Activated CD4-positive, alpha-beta T cell treated with anti-CD3 and anti-CD28 coated beads, Interleukin-2, amount 10 ng/mL, durations not matched to agents 7 days and 5 days (primary cell): ENCODE measurements around the gene MRPL43. TPM values are rescaled to one million over a fixed set of nuclear protein-coding genes. Genes with fewer than 3 reads are reported as not detected.

Experiments
- CTCF ChIA-PET: fragments of 350-600 bp; sonication (Branson Sonifier 250); formaldehyde crosslinking; loops from one replicate; lab custom pipeline; 2021; ENCODE audit warnings: antibody characterized with exemption; lab: Charles Lee
- POLR2A ChIA-PET: fragments of 350-600 bp; sonication (Branson Sonifier 250); formaldehyde crosslinking; loops from one replicate; lab custom pipeline; 2021; ENCODE audit warnings: antibody characterized with exemption; lab: Charles Lee
- DNase-seq: peaks from one replicate; pipeline ENCODE4 v3.0.0-alpha.2; 2020
- H3K27ac Mint-ChIP-seq: one replicate; pipeline ENCODE4 v1.8.0; 2021; ENCODE audit warnings: mild to moderate bottlenecking, moderate library complexity, mixed read lengths
- H3K27me3 Mint-ChIP-seq: one replicate; pipeline ENCODE4 v1.8.0; 2021; ENCODE audit warnings: mixed read lengths
- H3K36me3 Mint-ChIP-seq: one replicate; pipeline ENCODE4 v1.8.0; 2021; ENCODE audit warnings: low read depth, mixed read lengths
- H3K4me1 Mint-ChIP-seq: one replicate; pipeline ENCODE4 v1.8.0; 2021; ENCODE audit warnings: mixed read lengths
- H3K4me3 Mint-ChIP-seq: one replicate; pipeline ENCODE4 v1.8.0; 2021; ENCODE audit warnings: mild to moderate bottlenecking, moderate library complexity, mixed read lengths
- H3K9me3 Mint-ChIP-seq: one replicate; pipeline ENCODE4 v1.8.0; 2021; ENCODE audit warnings: mixed read lengths
- total RNA-seq, 2 experiments: library from RNA; stranded (reverse); gene quantifications; one replicate each; pipeline ENCODE4 v1.2.3, GENCODE V29; 2021

MRPL43 gene
- total RNA-seq, 2 experiments from 2014 or later, result 55.9 to 57.0 TPM

DNA sequence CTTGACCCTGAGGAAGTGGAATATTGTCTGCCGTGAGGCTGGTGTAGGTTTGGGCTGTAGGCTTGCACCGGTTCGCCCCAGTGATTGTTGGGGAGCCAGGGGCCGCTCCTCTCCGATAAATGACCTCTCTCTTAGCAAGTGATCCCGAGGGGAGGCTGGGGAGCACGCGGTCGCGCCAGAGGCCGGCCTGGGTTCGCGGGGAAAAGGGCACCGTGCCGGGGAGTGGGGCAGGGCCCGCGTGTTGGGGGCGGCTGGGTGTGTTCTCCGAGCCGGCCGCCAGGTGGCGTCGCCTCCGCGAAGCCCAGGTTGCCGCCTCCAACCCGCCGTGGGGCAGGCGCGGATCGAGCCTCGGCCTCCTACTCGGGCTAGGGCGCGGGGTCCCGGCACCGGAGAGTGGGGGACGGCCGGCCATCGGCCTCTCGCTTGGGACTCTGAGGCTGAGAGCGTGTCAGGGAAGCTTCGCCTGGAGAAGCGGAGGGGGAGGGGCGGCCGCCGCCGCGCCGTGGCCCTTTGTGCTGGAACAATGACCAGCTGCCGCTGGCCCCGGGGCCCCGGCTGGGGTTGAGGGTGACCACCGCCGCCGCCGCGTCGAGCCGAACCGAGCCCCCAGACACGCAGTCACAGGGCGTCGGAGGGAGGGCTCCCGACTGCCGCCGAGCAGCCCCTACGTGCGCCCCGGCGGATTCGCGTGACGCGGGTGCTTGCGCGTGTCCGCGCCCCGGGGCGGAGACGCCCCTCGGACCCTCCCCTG is 11.9 kb upstream of the MRPL43 start:
- CTCF ChIA-PET, result interaction anchor here (0.7 to 12.7 kb wide), 12 partner anchors 8 to 85 kb away, joined by 3 to 111 read pairs (median 3); partner anchors contain the start of genes PDZD7 and SFXN3
- Mint-ChIP-seq H3K27ac (peak overlapping the region; percentile 88), H3K4me3 (peak overlapping the region; percentile 80), H3K27me3 (peaks cover 2% of the 10 kb centered on the region), H3K9me3 (no peaks in the 10 kb centered on the region), H3K4me1 (peaks cover 27% of the 10 kb centered on the region), H3K36me3 (peaks cover 2% of the 10 kb centered on the region)
- peak; percentile 73 for DNase-seq
- POLR2A ChIA-PET, result no interaction called here

DNA sequence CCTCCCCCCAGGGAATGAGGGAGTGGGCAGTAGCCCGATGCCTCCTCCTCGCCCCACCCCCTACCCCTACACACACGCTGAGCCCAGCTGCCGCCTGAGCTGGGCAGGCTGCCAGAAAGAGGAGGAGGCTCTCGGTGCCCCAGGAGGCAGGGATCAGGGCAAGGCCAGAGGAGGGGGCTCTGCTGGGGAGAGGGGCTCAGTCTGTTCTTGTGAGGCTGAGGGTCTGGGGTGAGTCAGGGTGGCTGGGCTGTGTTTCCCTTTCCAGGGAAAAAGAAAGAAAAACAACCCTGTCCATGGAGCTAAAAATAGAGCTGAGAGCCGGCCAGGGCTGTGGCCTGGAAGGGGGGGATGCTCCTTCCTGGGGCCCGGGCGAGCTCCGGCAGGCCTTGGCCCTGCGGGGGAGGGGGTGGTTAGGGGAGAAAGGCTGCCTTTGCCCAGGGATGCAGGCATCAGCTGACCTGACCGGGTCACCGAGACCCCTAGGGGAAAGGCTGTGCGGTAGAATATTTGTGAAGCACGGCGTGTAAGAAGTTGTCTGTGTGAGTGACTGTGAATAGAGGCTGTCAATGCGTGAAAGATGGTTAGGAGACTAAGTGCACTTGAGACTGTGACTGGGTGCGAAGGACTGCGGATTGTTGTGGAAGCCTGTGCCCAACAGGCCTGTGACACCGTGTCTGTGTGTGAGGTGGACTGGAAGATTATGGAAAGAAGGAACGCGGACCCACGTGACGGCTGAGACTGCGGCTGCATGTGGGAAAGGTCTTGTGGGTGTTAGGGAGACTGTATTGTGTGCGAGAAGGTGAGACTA is 11.1 kb upstream of the MRPL43 start:
- Mint-ChIP-seq H3K27me3 (peaks cover 2% of the 10 kb centered on the region), H3K9me3 (no peaks in the 10 kb centered on the region), H3K4me1 (peaks cover 27% of the 10 kb centered on the region), H3K4me3 (peak overlapping the region; percentile 80), H3K27ac (peak overlapping the region; percentile 88), H3K36me3 (peaks cover 2% of the 10 kb centered on the region)
- ChIA-PET POLR2A (no interaction called here), CTCF (interaction anchor here (0.5 to 12.7 kb wide), 18 partner anchors 9 to 473 kb away, joined by 3 to 111 read pairs (median 4); partner anchors contain the start of genes PDZD7, SFXN3 and SLF2)
- DNase-seq, result peak; percentile 65

DNA sequence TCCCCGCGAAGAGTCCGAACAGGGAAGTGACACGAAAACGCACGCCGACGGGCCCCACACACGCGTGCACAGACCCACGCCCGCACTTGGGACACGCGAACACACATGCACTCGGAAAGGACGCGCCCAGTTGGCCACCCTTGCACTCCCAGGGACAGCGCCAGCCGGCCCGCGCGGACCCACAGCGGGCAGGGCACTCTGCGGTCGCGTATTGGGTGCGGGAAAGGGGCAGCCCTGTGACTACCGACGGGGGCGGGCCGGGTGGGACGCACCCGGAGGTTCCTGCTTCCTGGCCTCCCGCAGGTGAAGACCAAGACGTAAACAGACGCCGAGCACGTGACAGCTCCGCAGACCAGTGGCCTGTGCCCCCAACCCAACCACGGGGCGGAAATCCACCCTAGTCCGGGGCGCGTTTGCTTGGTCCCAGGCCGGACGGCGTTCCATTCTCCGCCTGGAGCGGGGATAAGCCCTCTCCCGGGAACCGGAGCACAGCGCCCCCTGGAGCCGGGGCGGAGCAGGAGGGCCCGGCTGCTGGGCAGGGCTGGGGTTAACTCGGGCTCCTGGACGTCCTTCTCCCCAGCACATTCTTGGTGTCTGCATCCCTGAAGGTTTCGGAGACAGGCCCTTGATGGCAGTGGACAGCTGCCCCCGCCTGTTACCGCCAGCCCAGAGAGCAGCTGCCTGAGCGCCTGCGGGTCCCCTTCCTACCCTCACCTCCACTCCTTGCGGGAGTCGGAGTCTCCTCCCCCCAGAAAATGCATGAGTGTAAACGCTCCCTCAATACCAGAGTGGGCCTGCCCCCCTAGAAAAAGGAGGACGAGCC is 10.3 kb upstream of the MRPL43 start:
- Mint-ChIP-seq H3K36me3 (peaks cover 2% of the 10 kb centered on the region), H3K9me3 (no peaks in the 10 kb centered on the region), H3K4me3 (peak overlapping the region; percentile 80), H3K27ac (peak overlapping the region; percentile 95), H3K4me1 (peaks cover 27% of the 10 kb centered on the region), H3K27me3 (peaks cover 2% of the 10 kb centered on the region)
- ChIA-PET CTCF (interaction anchor here (0.5 to 12.7 kb wide), 20 partner anchors 9 to 472 kb away, joined by 3 to 111 read pairs (median 4); partner anchors contain the start of genes KAZALD1, PDZD7, SFXN3 and SLF2), POLR2A (no interaction called here)
- DNase-seq, result peak; percentile 69

DNA sequence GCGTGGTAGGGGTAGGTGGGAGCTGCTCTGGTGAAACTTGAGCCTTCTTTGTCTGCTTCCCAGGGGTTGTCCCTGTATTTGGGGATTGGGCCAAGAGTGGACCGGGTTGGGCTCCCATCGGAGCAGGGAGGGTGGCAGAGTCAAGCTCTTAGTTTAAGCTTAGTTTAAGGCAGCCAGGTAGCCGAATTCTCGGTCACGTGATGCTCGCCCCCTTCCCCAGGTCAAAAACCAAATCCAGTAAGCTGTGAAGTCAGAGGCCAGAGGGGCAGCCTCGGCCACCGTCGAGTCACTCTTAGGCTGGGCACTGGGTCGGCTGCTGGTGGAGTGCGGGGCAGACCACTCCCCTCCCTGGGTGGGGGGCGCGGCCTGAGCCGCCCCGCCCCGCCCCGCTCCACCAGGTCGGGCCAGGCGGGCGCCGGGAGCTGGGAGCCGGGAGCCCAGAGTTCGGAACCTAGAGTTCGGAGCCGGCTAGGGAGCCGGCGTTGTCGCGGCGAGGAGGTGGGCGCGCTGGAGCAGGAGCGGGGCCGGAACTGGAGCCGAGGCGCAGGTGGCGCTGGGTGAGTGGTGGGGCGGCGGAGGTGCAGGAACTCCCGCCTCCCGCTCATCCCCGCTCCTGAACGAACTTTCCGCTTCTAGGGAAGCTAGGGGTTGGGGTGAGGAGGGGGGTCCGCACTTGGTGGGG is 9.5 kb upstream of the MRPL43 start:
- H3K4me3 Mint-ChIP-seq, result peak overlapping the region; percentile 80
- peak; percentile 43 for DNase-seq
- H3K27me3 Mint-ChIP-seq, result peaks cover 2% of the 10 kb centered on the region
- peak overlapping the region; percentile 95 for H3K27ac Mint-ChIP-seq
- POLR2A ChIA-PET, result no interaction called here
- H3K4me1 Mint-ChIP-seq, result peaks cover 27% of the 10 kb centered on the region
- CTCF ChIA-PET, result interaction anchor here (0.8 to 12.7 kb wide), 13 partner anchors 8 to 64 kb away, joined by 3 to 111 read pairs (median 5); partner anchors contain the start of genes KAZALD1, PDZD7 and SFXN3
- peaks cover 3% of the 10 kb centered on the region for H3K36me3 Mint-ChIP-seq
- H3K9me3 Mint-ChIP-seq, result no peaks in the 10 kb centered on the region

DNA sequence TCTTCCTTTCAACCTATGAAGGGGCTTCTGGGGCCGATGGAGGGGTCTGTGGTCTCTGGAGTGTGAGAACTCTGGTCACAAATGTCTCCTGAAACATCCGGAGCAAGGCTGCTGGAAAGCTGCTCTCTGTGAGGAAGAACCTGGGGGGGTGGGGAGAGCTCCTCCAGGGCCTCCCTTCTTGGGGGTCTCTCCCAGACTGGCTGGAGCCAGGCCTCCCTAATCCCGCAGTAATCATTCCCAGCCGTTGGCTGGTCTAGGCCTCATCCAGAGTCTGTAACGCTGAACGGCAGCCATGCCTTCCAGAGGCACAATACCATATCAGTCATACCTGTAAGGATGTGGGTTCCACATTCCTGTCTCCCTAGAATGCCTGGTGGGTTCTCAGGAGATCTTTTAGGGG is 7.9 kb upstream of the MRPL43 start:
- H3K4me3 Mint-ChIP-seq, result no peak overlapping the region
- no peak overlapping the region for H3K27ac Mint-ChIP-seq
- peaks cover 14% of the 10 kb centered on the region for H3K36me3 Mint-ChIP-seq
- POLR2A ChIA-PET, result no interaction called here
- peaks cover 28% of the 10 kb centered on the region for H3K4me1 Mint-ChIP-seq
- H3K27me3 Mint-ChIP-seq, result no peaks in the 10 kb centered on the region
- CTCF ChIA-PET, result interaction anchor here (1.5 to 12.7 kb wide), 2 partner anchors 21 to 32 kb away, joined by 3 to 111 read pairs; no protein-coding TSS in a partner anchor
- DNase-seq, result no peak
- no peaks in the 10 kb centered on the region for H3K9me3 Mint-ChIP-seq

DNA sequence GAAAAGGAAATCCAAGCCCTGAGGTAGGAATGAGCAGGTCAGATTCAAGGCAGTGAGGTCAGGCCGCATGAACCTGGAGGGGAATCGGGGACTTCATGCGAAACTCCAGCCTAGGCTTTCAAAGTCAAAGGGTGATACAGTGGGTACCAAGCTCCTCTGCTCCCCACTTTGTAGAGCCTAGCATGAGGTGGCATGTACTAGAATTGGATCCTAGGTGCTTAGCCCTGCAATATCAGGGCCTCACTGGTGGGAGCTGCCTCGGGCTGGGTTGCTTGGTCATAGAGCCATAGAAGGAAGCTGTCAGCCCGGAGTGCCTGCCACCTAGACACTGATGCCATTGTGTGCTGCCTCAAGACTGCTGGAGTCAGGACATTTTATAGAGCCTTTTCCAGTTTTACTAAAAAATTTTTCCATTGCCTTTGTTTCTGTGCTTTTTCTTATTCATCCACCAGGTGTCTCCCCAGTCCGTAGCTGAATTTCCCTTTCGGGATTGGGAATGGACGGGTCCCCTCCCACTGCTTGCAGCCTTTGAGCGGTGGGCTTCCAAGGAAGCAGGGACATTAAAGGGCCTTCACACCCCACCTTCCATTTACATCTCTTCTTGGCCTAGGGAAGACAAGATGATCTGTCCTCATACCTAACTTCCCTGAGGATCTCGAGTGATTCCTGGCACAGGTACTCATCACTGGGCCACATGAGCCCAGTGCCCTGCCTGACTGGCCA is 6.8 kb upstream of the MRPL43 start:
- Mint-ChIP-seq H3K4me1 (peaks cover 29% of the 10 kb centered on the region), H3K27ac (peak overlapping the region; percentile 66), H3K27me3 (no peaks in the 10 kb centered on the region), H3K4me3 (no peak overlapping the region), H3K36me3 (peaks cover 16% of the 10 kb centered on the region), H3K9me3 (no peaks in the 10 kb centered on the region)
- DNase-seq, result no peak
- ChIA-PET POLR2A (no interaction called here), CTCF (interaction anchor here (0.8 kb wide), 1 partner anchor 82 kb away, joined by 3 read pairs; the partner anchor contains the start of gene SLF2)

DNA sequence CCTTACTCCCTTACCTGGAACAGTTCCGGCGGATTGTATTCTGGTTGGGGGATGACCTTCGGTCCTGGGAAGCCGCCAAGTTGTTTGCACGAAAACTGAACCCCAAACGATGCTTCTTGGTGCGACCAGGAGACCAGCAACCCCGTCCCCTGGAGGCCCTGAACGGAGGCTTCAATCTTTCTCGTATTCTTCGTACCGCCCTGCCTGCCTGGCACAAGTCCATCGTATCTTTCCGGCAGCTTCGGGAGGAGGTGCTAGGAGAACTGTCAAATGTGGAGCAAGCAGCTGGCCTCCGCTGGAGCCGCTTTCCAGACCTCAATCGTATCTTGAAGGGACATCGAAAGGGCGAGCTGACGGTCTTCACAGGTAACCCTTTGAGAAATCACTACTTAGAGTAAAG is 1.8 kb upstream of the MRPL43 start:
- no peak overlapping the region for H3K27ac Mint-ChIP-seq
- no peaks in the 10 kb centered on the region for H3K27me3 Mint-ChIP-seq
- H3K4me1 Mint-ChIP-seq, result peaks cover 42% of the 10 kb centered on the region
- peaks cover 23% of the 10 kb centered on the region for H3K36me3 Mint-ChIP-seq
- POLR2A ChIA-PET, result no interaction called here
- DNase-seq, result no peak
- CTCF ChIA-PET, result interaction anchor here (1.6 to 1.9 kb wide), 2 partner anchors 8 to 22 kb away, joined by 3 to 14 read pairs; no protein-coding TSS in a partner anchor
- H3K4me3 Mint-ChIP-seq, result no peak overlapping the region
- H3K9me3 Mint-ChIP-seq, result no peaks in the 10 kb centered on the region

DNA sequence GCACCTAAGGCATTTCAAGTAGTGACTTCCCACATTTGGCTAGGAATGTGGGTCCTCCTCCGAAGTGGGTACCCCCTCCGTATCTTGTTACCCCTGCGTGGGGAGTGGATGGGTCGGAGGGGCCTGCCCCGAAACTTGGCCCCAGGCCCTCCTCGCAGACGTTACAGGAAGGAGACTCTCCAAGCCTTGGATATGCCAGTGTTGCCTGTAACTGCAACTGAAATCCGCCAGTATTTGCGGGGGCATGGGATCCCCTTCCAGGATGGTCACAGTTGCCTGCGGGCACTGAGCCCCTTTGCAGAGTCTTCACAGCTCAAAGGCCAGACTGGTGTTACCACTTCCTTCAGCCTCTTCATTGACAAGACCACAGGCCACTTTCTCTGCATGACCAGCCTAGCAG is 869 bp upstream of the MRPL43 start:
- Mint-ChIP-seq H3K36me3 (peaks cover 23% of the 10 kb centered on the region), H3K27ac (peak overlapping the region; percentile 83), H3K9me3 (no peaks in the 10 kb centered on the region), H3K4me3 (peak overlapping the region; percentile 89), H3K27me3 (no peaks in the 10 kb centered on the region), H3K4me1 (peaks cover 42% of the 10 kb centered on the region)
- ChIA-PET CTCF (interaction anchor here (1.6 to 1.9 kb wide), 2 partner anchors 9 to 21 kb away, joined by 3 to 14 read pairs; no protein-coding TSS in a partner anchor), POLR2A (no interaction called here)
- no peak for DNase-seq

DNA sequence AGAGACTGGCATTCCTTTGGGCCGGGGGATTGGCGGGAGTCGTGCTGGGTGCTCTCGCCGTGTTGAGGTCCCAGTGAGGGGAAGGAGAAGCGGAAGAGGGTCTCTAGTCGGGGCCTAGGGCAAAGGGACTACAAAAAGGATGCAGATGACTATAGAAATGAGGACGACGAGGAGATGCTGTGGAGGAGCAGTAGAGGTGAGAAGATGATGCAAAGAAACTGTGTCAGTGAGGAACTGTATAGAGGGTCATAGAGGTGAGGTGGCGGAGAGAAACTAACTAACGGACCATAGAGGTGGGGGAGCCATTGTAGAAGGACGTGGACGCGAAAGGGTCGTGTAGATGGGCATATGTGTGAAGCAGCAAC is 370 bp upstream of the MRPL43 start:
- no peaks in the 10 kb centered on the region for H3K27me3 Mint-ChIP-seq

DNA sequence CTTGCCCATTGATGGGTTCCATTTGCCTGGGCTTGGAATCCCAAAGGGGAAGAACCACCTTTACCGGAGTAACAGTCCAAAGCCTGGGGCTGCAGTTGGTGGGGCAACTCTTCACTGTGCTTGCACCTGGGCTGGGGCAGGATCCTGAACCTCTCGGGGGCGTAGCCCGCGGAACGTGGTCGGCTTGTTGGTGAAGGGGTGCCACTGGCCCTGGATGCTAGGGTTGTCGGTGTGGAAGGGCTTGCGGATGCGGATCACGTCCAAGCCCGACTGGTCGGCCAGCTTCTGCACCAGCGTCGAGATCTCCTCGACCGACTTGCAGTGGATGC is 710 bp downstream of the MRPL43 start:
- H3K4me3 Mint-ChIP-seq, result peak overlapping the region; percentile 89
- H3K27me3 Mint-ChIP-seq, result no peaks in the 10 kb centered on the region
- H3K9me3 Mint-ChIP-seq, result no peaks in the 10 kb centered on the region
- peaks cover 42% of the 10 kb centered on the region for H3K4me1 Mint-ChIP-seq
- peaks cover 22% of the 10 kb centered on the region for H3K36me3 Mint-ChIP-seq
- ChIA-PET POLR2A (no interaction called here), CTCF (interaction anchor here (1.1 to 1.3 kb wide), 2 partner anchors 16 to 28 kb away, joined by 3 to 6 read pairs; no protein-coding TSS in a partner anchor)
- no peak overlapping the region for H3K27ac Mint-ChIP-seq
- no peak for DNase-seq

More for the DNA sequence above, 370 bp upstream of the MRPL43 start:
- ChIA-PET POLR2A (no interaction called here), CTCF (interaction anchor here (0.6 to 1.9 kb wide), 4 partner anchors 10 to 33 kb away, joined by 3 to 14 read pairs (median 6); no protein-coding TSS in a partner anchor)
- H3K27ac Mint-ChIP-seq, result peak overlapping the region; percentile 83
- peaks cover 23% of the 10 kb centered on the region for H3K36me3 Mint-ChIP-seq
- peak overlapping the region; percentile 89 for H3K4me3 Mint-ChIP-seq
- H3K9me3 Mint-ChIP-seq, result no peaks in the 10 kb centered on the region
- H3K4me1 Mint-ChIP-seq, result peaks cover 42% of the 10 kb centered on the region
- no peak for DNase-seq

DNA sequence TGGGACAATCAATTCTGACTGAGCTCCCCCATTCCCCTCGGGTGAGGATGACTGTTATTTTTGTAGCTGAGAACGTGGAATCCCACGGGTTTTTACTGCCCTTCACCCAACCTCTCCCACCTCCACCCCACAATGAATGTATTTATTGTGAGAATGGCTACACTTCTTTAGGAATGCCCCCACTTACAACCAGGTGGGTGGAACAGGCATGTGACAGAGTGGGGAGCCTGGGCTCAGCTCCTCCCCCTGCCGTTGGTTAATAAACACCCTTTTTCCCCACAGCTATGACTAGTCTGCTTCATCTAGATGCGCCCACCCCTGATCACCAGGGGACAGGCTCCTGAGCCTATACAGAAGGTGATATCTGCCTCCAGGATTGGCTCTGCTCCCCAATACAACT is 2.0 kb downstream of the MRPL43 start:
- Mint-ChIP-seq H3K4me1 (peaks cover 38% of the 10 kb centered on the region), H3K27me3 (no peaks in the 10 kb centered on the region), H3K4me3 (no peak overlapping the region), H3K27ac (no peak overlapping the region), H3K9me3 (no peaks in the 10 kb centered on the region), H3K36me3 (peaks cover 10% of the 10 kb centered on the region)
- ChIA-PET CTCF (interaction anchor here (0.9 to 1.1 kb wide), 3 partner anchors 13 to 55 kb away, joined by 3 to 4 read pairs (median 3); partner anchors contain the start of gene LZTS2), POLR2A (no interaction called here)
- DNase-seq, result no peak
